Measurements from ENCODE around the gene ASPG. TPM values are rescaled to one million over a fixed set of nuclear protein-coding genes. Genes with fewer than 3 reads are reported as not detected.

The ASPG gene
- polyA plus RNA-seq, 3 donors, result 0.01 TPM; not detected in 2

GRCh38 chr14:104080376-104081260, 4.9 kb upstream of the ASPG start:
- Histone ChIP-seq H3K36me3 (replicated peaks in 1 of 2; ENCODE audit: control insufficient read depth in 1 of 2, insufficient read depth in 2 of 2, low read length in 2 of 2) (no peaks in the 10 kb centered on the region), H3K27ac (ENCODE audit: low read depth in 1 of 2, low read length in 2 of 2) (no peak overlapping the region), H3K4me1 (ENCODE audit: control insufficient read depth in 1 of 2, insufficient read depth in 2 of 2, low read length in 2 of 2) (peaks cover 0 to 2% of the 10 kb centered on the region in 2 donors), H4K20me1 (ENCODE audit: insufficient read depth, low read length) (no peaks in the 10 kb centered on the region), H3K9me3 (replicated peaks in 1 of 2; ENCODE audit: control insufficient read depth in 1 of 2, insufficient read depth in 1 of 2, low read length in 2 of 2) (no peaks in the 10 kb centered on the region), H3K4me3 (replicated peaks in 1 of 3; ENCODE audit: low read depth in 2 of 3, low read length in 3 of 3) (no peak overlapping the region), H3K9ac (ENCODE audit: insufficient read depth, low read length, poor library complexity, severe bottlenecking) (no peak overlapping the region), H2AFZ (ENCODE audit: insufficient read depth, low read depth, low read length, poor library complexity, severe bottlenecking) (no peak overlapping the region), H3K79me2 (ENCODE audit: insufficient read depth, low read length) (no peaks in the 10 kb centered on the region), H3K4me2 (replicated peaks; ENCODE audit: extremely low read depth, low read length, poor library complexity, severe bottlenecking) (no peak overlapping the region), H3K27me3 (ENCODE audit: control insufficient read depth in 2 of 2, insufficient read depth in 2 of 2, low read length in 2 of 2) (peaks cover 0 to 10% of the 10 kb centered on the region in 2 donors)
- Mint-ChIP-seq H3K4me1 (peaks cover 2% of the 10 kb centered on the region), H3K4me3 (no peak overlapping the region), H3K27ac (no peak overlapping the region), H3K36me3 (no peaks in the 10 kb centered on the region), H3K9me3 (peaks cover 0 to 5% (median 0%) of the 10 kb centered on the region in 7 donors), H3K27me3 (ENCODE audit: low read depth in 3 of 3) (peaks cover 12 to 28% (median 28%) of the 10 kb centered on the region in 3 donors)
- intact Hi-C loops (cut with micrococcal nuclease), result no loop called here
- no peak for DNase-seq
- 97% methylated on average over 21 of the region's 23 CpGs for WGBS (ENCODE audit: insufficient coverage)
- TF ChIP-seq, protein P1, sequence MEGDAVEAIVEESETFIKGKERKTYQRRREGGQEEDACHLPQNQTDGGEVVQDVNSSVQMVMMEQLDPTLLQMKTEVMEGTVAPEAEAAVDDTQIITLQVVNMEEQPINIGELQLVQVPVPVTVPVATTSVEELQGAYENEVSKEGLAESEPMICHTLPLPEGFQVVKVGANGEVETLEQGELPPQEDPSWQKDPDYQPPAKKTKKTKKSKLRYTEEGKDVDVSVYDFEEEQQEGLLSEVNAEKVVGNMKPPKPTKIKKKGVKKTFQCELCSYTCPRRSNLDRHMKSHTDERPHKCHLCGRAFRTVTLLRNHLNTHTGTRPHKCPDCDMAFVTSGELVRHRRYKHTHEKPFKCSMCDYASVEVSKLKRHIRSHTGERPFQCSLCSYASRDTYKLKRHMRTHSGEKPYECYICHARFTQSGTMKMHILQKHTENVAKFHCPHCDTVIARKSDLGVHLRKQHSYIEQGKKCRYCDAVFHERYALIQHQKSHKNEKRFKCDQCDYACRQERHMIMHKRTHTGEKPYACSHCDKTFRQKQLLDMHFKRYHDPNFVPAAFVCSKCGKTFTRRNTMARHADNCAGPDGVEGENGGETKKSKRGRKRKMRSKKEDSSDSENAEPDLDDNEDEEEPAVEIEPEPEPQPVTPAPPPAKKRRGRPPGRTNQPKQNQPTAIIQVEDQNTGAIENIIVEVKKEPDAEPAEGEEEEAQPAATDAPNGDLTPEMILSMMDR (IDR thresholded peaks at IDR 0.05), result no peak

DNA sequence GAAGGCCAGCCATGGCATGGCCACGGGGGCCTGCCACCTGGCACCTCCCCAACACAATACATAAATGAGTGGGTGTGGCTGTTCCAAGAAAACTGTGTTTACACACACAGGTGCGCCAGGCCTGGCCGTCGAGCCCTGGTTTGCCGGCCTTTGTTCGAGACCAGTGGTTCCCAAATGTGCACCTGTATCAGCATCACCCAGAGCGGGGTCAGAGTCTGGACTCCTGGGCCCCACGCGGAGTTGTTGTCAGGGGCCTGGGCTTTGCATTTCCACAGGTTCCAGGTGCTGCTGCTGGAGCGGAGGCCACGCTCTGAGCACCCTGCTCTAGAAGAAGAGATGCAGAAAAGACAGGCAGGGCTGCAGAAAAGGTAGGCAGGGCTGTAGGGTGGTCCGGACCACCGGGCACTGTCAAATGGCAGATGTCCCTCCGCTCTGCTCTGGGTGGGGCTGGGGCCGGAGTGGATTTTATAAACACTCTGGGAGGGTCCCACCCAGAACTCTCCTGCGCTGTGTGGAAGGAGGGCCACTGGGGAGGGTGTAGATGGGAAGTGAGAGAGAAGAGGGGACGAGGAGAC, 4.2 kb upstream of the ASPG start:
- no peaks in the 10 kb centered on the region for H3K36me3 ChIP-seq (replicated peaks in 1 of 2; ENCODE audit: control insufficient read depth in 1 of 2, insufficient read depth in 2 of 2, low read length in 2 of 2)
- intact Hi-C loops (cut with micrococcal nuclease), result no loop called here
- Mint-ChIP-seq H3K4me1 (peaks cover 2% of the 10 kb centered on the region), H3K4me3 (no peak overlapping the region), H3K27me3 (ENCODE audit: low read depth in 3 of 3) (peaks cover 13 to 34% (median 29%) of the 10 kb centered on the region in 3 donors), H3K9me3 (peaks cover 0 to 5% (median 0%) of the 10 kb centered on the region in 7 donors), H3K27ac (peak overlapping the region in 1 of 7 donors; percentile 18), H3K36me3 (no peaks in the 10 kb centered on the region)
- no peak overlapping the region for H3K9ac ChIP-seq (ENCODE audit: insufficient read depth, low read length, poor library complexity, severe bottlenecking)
- peaks cover 0 to 17% of the 10 kb centered on the region in 2 donors for H3K27me3 ChIP-seq (ENCODE audit: control insufficient read depth in 2 of 2, insufficient read depth in 2 of 2, low read length in 2 of 2)
- no peaks in the 10 kb centered on the region for H3K79me2 ChIP-seq (ENCODE audit: insufficient read depth, low read length)
- no peaks in the 10 kb centered on the region for H3K9me3 ChIP-seq (replicated peaks in 1 of 2; ENCODE audit: control insufficient read depth in 1 of 2, insufficient read depth in 1 of 2, low read length in 2 of 2)
- H3K4me2 ChIP-seq (replicated peaks; ENCODE audit: extremely low read depth, low read length, poor library complexity, severe bottlenecking), result no peak overlapping the region
- no peak for DNase-seq
- H4K20me1 ChIP-seq (ENCODE audit: insufficient read depth, low read length), result no peaks in the 10 kb centered on the region
- WGBS (ENCODE audit: insufficient coverage), result 97% methylated on average over 15 of the region's 17 CpGs
- no peak overlapping the region for H3K27ac ChIP-seq (ENCODE audit: low read depth in 1 of 2, low read length in 2 of 2)
- H2AFZ ChIP-seq (ENCODE audit: insufficient read depth, low read depth, low read length, poor library complexity, severe bottlenecking), result no peak overlapping the region
- no peak overlapping the region for H3K4me3 ChIP-seq (replicated peaks in 1 of 3; ENCODE audit: low read depth in 2 of 3, low read length in 3 of 3)
- H3K4me1 ChIP-seq (ENCODE audit: control insufficient read depth in 1 of 2, insufficient read depth in 2 of 2, low read length in 2 of 2), result peaks cover 0 to 2% of the 10 kb centered on the region in 2 donors
- TF ChIP-seq, protein P1 (IDR thresholded peaks at IDR 0.05), result no peak

Measured in CD14-positive monocyte (primary cell).